GM18519 (cell line): ENCODE measurements around the gene MPP4.

Source experiments
- ATAC-seq: cut with Tn5 transposase; IDR thresholded peaks from one replicate; pipeline ENCODE4 v1.9.1; 2021; ENCODE audit warnings: mild to moderate bottlenecking, moderate library complexity; ENCODE audit not compliant: unreplicated experiment, low FRiP score

Gene MPP4

DNA sequence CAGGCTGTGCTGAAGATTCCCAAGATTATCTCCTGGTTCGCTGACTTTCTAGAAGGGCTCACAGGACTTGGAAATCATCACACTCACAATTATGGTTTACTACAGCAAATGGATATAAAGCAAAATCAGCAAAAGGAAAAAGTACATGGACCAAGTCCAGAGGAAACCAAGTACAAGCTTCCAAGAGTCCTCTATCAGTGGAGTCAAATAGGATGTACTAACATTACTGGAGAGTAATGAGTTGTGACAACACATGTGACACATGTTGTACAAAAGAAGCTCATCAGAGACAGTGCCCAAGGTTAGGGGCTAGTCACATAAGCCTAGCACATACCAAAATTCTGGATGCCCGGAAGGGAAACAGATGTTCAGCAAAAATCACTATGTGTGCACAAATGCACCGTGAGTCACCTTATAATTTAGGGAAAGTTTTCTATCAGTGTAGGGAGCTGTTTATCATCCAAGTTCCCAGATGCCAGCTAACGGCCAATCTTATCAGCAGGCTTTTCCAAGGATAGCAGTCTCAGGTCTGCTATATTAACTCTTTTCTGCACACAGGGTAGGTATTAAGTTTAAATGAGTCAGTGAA lies 64.7 kb downstream of the MPP4 start:
- no peak for ATAC-seq

DNA sequence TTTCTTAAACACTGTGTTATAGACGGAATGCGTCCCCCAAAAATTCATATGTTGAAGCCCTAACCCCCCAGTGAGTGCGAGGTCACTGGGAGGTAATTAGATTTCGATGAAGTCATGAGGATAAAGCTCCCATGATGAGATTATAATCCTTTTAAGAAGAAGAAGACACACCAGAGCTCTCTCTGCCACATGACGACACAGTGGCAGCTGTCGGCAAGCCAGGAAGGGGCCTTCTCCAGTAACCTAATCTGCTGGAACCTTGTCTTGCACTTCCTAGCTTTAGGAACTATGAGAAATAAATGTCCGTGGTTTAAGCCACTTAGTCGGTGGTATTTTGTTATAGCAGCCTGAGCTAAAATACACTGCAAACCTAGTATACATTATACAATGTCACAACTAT lies 67.4 kb downstream of the MPP4 start:
- no peak for ATAC-seq

GRCh38 chr2:201630577-201630976 lies 67.9 kb downstream of the MPP4 start:
- no peak for ATAC-seq

DNA sequence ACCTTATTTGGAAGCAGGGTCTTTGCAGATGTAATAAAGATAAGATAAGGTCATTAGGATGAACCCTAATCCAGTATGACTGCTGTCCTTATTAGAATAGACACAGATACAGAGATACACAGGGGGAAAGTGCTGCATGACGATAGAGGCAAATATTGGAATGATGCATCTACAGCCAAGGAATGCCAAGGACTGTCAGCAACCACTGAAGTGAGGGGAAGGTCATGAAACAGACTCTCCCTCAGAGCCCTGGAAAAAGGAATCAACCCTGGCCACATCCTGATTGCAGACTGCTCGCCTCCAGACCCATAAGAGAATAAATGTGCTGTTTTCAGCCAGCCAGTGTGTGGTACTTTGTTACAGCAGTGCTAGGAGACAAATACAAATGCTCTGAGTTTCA lies 69.9 kb downstream of the MPP4 start:
- no peak for ATAC-seq

DNA sequence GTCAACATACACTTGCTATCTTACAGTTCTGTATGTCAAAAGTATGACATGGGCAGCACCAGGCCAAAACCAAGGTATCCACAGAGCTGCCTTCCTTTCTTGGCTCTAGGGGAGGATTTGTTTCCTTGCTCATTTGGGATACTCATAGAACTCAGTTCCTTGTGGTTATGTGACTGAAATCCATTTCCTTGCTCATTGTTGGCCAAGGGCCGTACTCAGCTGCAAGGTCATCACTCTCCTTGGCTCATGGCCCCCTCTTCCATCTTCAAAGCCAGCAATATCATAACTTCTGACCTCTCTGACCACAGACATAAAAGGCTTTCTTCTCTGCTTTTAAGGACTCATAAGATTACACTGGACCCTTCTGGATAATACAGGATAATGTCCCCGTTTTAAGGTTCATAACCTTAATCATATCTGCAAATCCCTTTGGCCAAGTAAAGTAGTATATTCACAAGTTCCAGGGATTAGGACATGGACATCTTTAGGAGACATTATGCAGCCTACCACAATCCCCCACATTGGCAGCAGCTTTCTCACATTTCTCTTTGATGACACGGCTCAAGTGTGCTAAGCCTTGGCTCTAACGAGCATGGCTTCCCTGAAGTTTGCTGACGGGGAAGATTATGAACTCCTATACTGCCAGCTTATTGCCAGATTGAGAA lies 76.0 kb downstream of the MPP4 start:
- no peak for ATAC-seq

DNA sequence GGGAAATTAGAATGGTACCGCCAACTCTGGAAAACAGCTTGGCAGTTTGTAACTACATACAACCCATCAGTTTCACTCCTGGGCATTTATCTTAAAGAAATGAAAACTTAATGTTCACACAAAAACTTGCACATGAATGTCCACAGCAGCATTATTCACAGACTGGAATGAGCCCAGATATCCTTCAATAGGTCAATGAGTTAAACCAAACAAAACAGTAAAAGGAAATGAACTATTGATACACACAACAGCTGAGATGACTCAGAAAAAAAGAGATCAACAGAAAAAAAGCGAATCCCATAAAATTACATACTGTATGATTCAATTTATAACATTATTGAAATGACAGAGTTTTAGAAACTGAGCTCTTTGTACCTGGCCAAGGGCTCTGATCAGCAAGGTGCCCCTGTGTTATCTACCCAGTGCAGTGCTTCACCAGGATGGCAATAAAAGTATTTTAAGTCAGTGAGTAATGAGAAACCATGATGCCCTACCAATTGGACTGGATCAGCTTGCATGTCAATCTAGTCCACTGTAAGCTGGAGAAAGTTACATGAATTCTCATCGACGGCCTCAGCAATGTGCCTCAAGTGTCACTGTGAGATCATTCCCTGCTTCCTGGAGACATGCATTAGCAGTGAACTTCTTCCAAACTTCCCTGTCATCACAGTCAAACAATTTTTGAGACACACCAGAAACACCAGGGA lies 77.0 kb downstream of the MPP4 start:
- no peak for ATAC-seq

- ATAC-seq: no peak
Observed at GRCh38 chr2:201618744-201619662, 79.4 kb downstream of the MPP4 start.

- no peak for ATAC-seq
Observed at GRCh38 chr2:201608021-201608420, 90.4 kb downstream of the MPP4 start.

- no peak for ATAC-seq
Observed at GRCh38 chr2:201607568-201607967, 90.9 kb downstream of the MPP4 start.

GRCh38 chr2:201600906-201601305 lies 97.5 kb downstream of the MPP4 start:
- no peak for ATAC-seq

- no peak for ATAC-seq
Observed at GRCh38 chr2:201597397-201597796, 101.0 kb downstream of the MPP4 start.
